Measurements from ENCODE around the gene GPNMB. TPM values are rescaled to one million over a fixed set of nuclear protein-coding genes. Genes with fewer than 3 reads are reported as not detected.

The GPNMB gene
- total and polyA plus RNA-seq, 4 donors, result 4.4 to 47.6 (median 26.6) TPM

GRCh38 chr7:23276947-23277346, 30.4 kb downstream of the GPNMB start:
- H3K4me1 ChIP-seq (ENCODE audit: control insufficient read depth, insufficient read depth, low read length), result no peaks in the 10 kb centered on the region
- H3K4me3 ChIP-seq (ENCODE audit: low read depth, low read length), result no peak overlapping the region
- no peaks in the 10 kb centered on the region for H3K27me3 ChIP-seq (ENCODE audit: control insufficient read depth, insufficient read depth, low read length)
- no peaks in the 10 kb centered on the region for H3K9me3 ChIP-seq (ENCODE audit: control insufficient read depth, insufficient read depth, low read length)
- no peak overlapping the region for H3K27ac ChIP-seq (ENCODE audit: low read depth, low read length)
- no peaks in the 10 kb centered on the region for H3K36me3 ChIP-seq (ENCODE audit: control insufficient read depth, insufficient read depth, low read length)
- DNase-seq (ENCODE audit: low read depth in 4 of 6, low spot score in 6 of 6), result no peak
- WGBS (ENCODE audit: insufficient coverage), result 89% methylated on average over 3 of the region's 3 CpGs

- 0% methylated on average over 1 of the region's 6 CpGs for WGBS (ENCODE audit: insufficient coverage)
- Histone ChIP-seq H3K9me3 (ENCODE audit: control insufficient read depth, insufficient read depth, low read length) (no peaks in the 10 kb centered on the region), H3K27ac (ENCODE audit: low read depth, low read length) (no peak overlapping the region), H3K4me1 (ENCODE audit: control insufficient read depth, insufficient read depth, low read length) (no peaks in the 10 kb centered on the region), H3K36me3 (ENCODE audit: control insufficient read depth, insufficient read depth, low read length) (no peaks in the 10 kb centered on the region), H3K4me3 (ENCODE audit: low read depth, low read length) (no peak overlapping the region), H3K27me3 (ENCODE audit: control insufficient read depth, insufficient read depth, low read length) (no peaks in the 10 kb centered on the region)
- DNase-seq (ENCODE audit: low read depth in 4 of 6, low spot score in 6 of 6), result peak in 4 of 6 donors; percentile 50 to 83 (median 64)
Measured at GRCh38 chr7:23277359-23277989, 30.9 kb downstream of the GPNMB start.

- H3K27me3 ChIP-seq (ENCODE audit: control insufficient read depth, insufficient read depth, low read length), result no peaks in the 10 kb centered on the region
- WGBS (ENCODE audit: insufficient coverage), result no CpG with 5 or more reads among the region's 2 CpGs
- no peak for DNase-seq (ENCODE audit: low read depth in 4 of 6, low spot score in 6 of 6)
- no peaks in the 10 kb centered on the region for H3K36me3 ChIP-seq (ENCODE audit: control insufficient read depth, insufficient read depth, low read length)
- no peaks in the 10 kb centered on the region for H3K9me3 ChIP-seq (ENCODE audit: control insufficient read depth, insufficient read depth, low read length)
- H3K27ac ChIP-seq (ENCODE audit: low read depth, low read length), result no peak overlapping the region
- no peak overlapping the region for H3K4me3 ChIP-seq (ENCODE audit: low read depth, low read length)
- no peaks in the 10 kb centered on the region for H3K4me1 ChIP-seq (ENCODE audit: control insufficient read depth, insufficient read depth, low read length)
Measured at GRCh38 chr7:23279819-23280525, 33.4 kb downstream of the GPNMB start.

- Histone ChIP-seq H3K27me3 (ENCODE audit: control insufficient read depth, insufficient read depth, low read length) (no peaks in the 10 kb centered on the region), H3K4me1 (ENCODE audit: control insufficient read depth, insufficient read depth, low read length) (no peaks in the 10 kb centered on the region), H3K27ac (ENCODE audit: low read depth, low read length) (no peak overlapping the region), H3K36me3 (ENCODE audit: control insufficient read depth, insufficient read depth, low read length) (no peaks in the 10 kb centered on the region), H3K9me3 (ENCODE audit: control insufficient read depth, insufficient read depth, low read length) (no peaks in the 10 kb centered on the region), H3K4me3 (ENCODE audit: low read depth, low read length) (no peak overlapping the region)
- 100% methylated on average over 1 of the region's 4 CpGs for whole genome bisulfite sequencing (ENCODE audit: insufficient coverage)
- no peak for DNase-seq (ENCODE audit: low read depth in 4 of 6, low spot score in 6 of 6)
Measured at GRCh38 chr7:23283086-23283485, 36.5 kb downstream of the GPNMB start.

- Histone ChIP-seq H3K27ac (ENCODE audit: low read depth, low read length) (no peak overlapping the region), H3K27me3 (ENCODE audit: control insufficient read depth, insufficient read depth, low read length) (no peaks in the 10 kb centered on the region), H3K36me3 (ENCODE audit: control insufficient read depth, insufficient read depth, low read length) (no peaks in the 10 kb centered on the region), H3K4me1 (ENCODE audit: control insufficient read depth, insufficient read depth, low read length) (no peaks in the 10 kb centered on the region), H3K4me3 (ENCODE audit: low read depth, low read length) (no peak overlapping the region), H3K9me3 (ENCODE audit: control insufficient read depth, insufficient read depth, low read length) (no peaks in the 10 kb centered on the region)
- WGBS (ENCODE audit: insufficient coverage), result 90% methylated on average over 2 of the region's 2 CpGs
- DNase-seq (ENCODE audit: low read depth in 4 of 6, low spot score in 6 of 6), result no peak
Measured at GRCh38 chr7:23284871-23285270, 38.3 kb downstream of the GPNMB start.

GRCh38 chr7:23285657-23286646, 39.4 kb downstream of the GPNMB start:
- Histone ChIP-seq H3K4me1 (ENCODE audit: control insufficient read depth, insufficient read depth, low read length) (no peaks in the 10 kb centered on the region), H3K27ac (ENCODE audit: low read depth, low read length) (no peak overlapping the region), H3K9me3 (ENCODE audit: control insufficient read depth, insufficient read depth, low read length) (no peaks in the 10 kb centered on the region), H3K4me3 (ENCODE audit: low read depth, low read length) (no peak overlapping the region), H3K27me3 (ENCODE audit: control insufficient read depth, insufficient read depth, low read length) (no peaks in the 10 kb centered on the region), H3K36me3 (ENCODE audit: control insufficient read depth, insufficient read depth, low read length) (no peaks in the 10 kb centered on the region)
- WGBS (ENCODE audit: insufficient coverage), result 69% methylated on average over 3 of the region's 18 CpGs
- no peak for DNase-seq (ENCODE audit: low read depth in 4 of 6, low spot score in 6 of 6)

GRCh38 chr7:23287612-23288011, 41.0 kb downstream of the GPNMB start:
- Histone ChIP-seq H3K4me3 (ENCODE audit: low read depth, low read length) (no peak overlapping the region), H3K9me3 (ENCODE audit: control insufficient read depth, insufficient read depth, low read length) (no peaks in the 10 kb centered on the region), H3K36me3 (ENCODE audit: control insufficient read depth, insufficient read depth, low read length) (no peaks in the 10 kb centered on the region), H3K27me3 (ENCODE audit: control insufficient read depth, insufficient read depth, low read length) (no peaks in the 10 kb centered on the region), H3K4me1 (ENCODE audit: control insufficient read depth, insufficient read depth, low read length) (no peaks in the 10 kb centered on the region), H3K27ac (ENCODE audit: low read depth, low read length) (no peak overlapping the region)
- no peak for DNase-seq (ENCODE audit: low read depth in 4 of 6, low spot score in 6 of 6)
- WGBS (ENCODE audit: insufficient coverage), result 93% methylated on average over 3 of the region's 5 CpGs

- H3K4me1 ChIP-seq (ENCODE audit: control insufficient read depth, insufficient read depth, low read length), result no peaks in the 10 kb centered on the region
- H3K4me3 ChIP-seq (ENCODE audit: low read depth, low read length), result no peak overlapping the region
- H3K27ac ChIP-seq (ENCODE audit: low read depth, low read length), result no peak overlapping the region
- no peaks in the 10 kb centered on the region for H3K27me3 ChIP-seq (ENCODE audit: control insufficient read depth, insufficient read depth, low read length)
- H3K36me3 ChIP-seq (ENCODE audit: control insufficient read depth, insufficient read depth, low read length), result no peaks in the 10 kb centered on the region
- no peaks in the 10 kb centered on the region for H3K9me3 ChIP-seq (ENCODE audit: control insufficient read depth, insufficient read depth, low read length)
- DNase-seq (ENCODE audit: low read depth in 4 of 6, low spot score in 6 of 6), result no peak
- WGBS (ENCODE audit: insufficient coverage), result 91% methylated on average over 5 of the region's 9 CpGs
Measured at GRCh38 chr7:23290993-23291392, 44.4 kb downstream of the GPNMB start.

- H3K4me3 ChIP-seq (ENCODE audit: low read depth, low read length), result no peak overlapping the region
- WGBS (ENCODE audit: insufficient coverage), result 100% methylated on average over 1 of the region's 3 CpGs
- peak in 1 of 6 donors; percentile 10 for DNase-seq (ENCODE audit: low read depth in 4 of 6, low spot score in 6 of 6)
Measured at GRCh38 chr7:23291957-23292560, 45.5 kb downstream of the GPNMB start.

More at GRCh38 chr7:23291957-23292560, 45.5 kb downstream of the GPNMB start:
- no peak overlapping the region for H3K27ac ChIP-seq (ENCODE audit: low read depth, low read length)
- no peaks in the 10 kb centered on the region for H3K9me3 ChIP-seq (ENCODE audit: control insufficient read depth, insufficient read depth, low read length)
- H3K36me3 ChIP-seq (ENCODE audit: control insufficient read depth, insufficient read depth, low read length), result no peaks in the 10 kb centered on the region
- H3K4me1 ChIP-seq (ENCODE audit: control insufficient read depth, insufficient read depth, low read length), result no peaks in the 10 kb centered on the region
- H3K27me3 ChIP-seq (ENCODE audit: control insufficient read depth, insufficient read depth, low read length), result no peaks in the 10 kb centered on the region

Measured in spinal cord (tissue), 10 donors.